NCI-H187 (cell line): Measurements from ENCODE around the gene PNMA8A.
"Not testable (repeated sequence)": the region's sequence is repeated elsewhere in the genome, so short reads cannot be mapped to it uniquely, and the experiment has no call there.

Experiments
- DNase-seq, 2 experiments: peaks; one replicate each; lab custom pipeline; 2025; lab: John Stamatoyannopoulos, UW

PNMA8A gene

GRCh38 chr19:46466536-46467196 is 4.7 kb downstream of the PNMA8A start:
- no peak for DNase-seq

GRCh38 chr19:46463516-46463915 is 7.8 kb downstream of the PNMA8A start:
- DNase-seq, result no peak

- DNase-seq, result no peak
Observed at GRCh38 chr19:46461537-46461936, 9.8 kb downstream of the PNMA8A start.

DNA sequence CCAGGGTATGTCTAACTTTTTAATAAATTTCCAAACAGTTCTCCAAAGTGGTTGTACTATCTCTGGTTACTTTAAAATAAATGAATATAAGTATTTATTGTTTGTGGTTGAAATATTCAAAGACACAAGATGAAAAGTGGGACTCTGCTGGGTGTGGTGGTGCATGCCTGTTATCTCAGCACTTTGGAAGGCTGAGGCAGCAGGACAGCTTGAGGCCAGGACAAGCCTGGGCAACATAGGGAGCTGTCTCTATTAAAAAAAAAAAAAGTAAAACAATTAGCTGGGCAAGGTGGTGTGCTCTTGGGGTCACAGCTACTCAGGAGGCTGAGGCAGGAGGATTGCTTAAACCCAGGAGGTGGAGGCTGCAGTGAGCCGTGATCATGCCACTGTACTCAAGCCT is 10.4 kb downstream of the PNMA8A start:
- DNase-seq, result no peak

- DNase-seq, result no peak
Observed at GRCh38 chr19:46460055-46460454, 11.3 kb downstream of the PNMA8A start.

DNA sequence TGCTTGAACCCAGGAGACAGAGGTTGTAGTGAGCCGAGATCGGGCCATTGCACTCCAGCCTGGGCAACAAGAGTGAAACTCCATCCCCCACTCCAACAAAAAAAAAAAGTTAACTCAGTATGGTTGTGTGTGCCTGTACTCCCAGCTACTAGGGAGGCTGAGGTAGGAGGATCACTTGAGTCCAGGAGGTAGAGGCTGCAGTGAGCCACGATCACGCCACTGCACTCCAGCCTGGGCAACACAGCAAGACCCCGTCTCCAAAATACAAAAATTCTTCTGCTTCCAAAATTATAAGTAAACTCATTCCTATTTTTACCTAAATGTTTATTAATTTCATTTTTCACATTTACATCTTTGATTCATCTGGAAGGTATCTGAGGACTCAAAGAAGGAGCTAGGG is 14.4 kb downstream of the PNMA8A start:
- no peak for DNase-seq

GRCh38 chr19:46454244-46454643 is 17.1 kb downstream of the PNMA8A start:
- DNase-seq, result no peak

DNA sequence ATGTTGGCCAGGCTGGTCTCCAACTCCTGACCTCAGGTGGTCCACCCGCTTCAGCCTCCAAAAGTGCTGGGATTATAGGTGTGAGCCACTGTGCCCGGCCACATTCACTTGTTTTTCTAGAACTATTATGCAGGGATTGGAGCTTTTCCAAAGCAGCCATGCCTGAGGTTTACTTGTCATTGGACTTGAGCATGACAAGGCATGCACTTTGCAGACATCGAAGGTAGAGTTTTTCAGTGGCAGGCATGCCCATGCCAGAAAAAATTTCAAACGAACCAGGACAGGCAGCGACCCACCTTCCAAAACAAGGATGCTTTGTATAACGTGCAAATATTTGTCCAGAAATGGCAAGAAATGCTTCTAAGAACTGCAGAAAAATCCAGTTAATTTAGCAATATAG is 17.7 kb downstream of the PNMA8A start:
- no peak for DNase-seq

DNA sequence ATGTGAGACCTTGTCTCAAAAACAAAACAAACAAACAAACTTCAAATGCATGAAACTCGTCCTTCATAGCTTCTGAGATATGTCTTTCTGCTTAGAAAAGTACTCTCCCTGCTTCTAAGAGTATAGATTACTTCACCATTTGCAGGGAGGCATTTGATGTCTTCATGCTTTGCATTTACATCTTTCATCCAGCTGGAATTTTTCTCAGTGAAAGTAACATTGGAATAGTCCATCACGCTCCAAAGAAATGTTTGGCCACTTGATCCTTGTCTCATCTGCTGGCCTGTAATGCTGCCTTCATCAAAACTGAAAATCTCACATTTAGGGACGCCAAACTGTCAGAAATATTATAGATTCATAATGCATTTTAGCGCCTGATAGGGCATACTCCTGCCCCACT is 19.2 kb downstream of the PNMA8A start:
- DNase-seq, result no peak

GRCh38 chr19:46451352-46451751 is 20.0 kb downstream of the PNMA8A start:
- no peak for DNase-seq

- DNase-seq, result no peak
Observed at GRCh38 chr19:46450737-46451136, 20.6 kb downstream of the PNMA8A start.

GRCh38 chr19:46449228-46449627 is 22.1 kb downstream of the PNMA8A start:
- no peak for DNase-seq

- no peak for DNase-seq
Observed at GRCh38 chr19:46448601-46449000, 22.8 kb downstream of the PNMA8A start.

- DNase-seq, result no peak
Observed at GRCh38 chr19:46447824-46448223, 23.5 kb downstream of the PNMA8A start.

DNA sequence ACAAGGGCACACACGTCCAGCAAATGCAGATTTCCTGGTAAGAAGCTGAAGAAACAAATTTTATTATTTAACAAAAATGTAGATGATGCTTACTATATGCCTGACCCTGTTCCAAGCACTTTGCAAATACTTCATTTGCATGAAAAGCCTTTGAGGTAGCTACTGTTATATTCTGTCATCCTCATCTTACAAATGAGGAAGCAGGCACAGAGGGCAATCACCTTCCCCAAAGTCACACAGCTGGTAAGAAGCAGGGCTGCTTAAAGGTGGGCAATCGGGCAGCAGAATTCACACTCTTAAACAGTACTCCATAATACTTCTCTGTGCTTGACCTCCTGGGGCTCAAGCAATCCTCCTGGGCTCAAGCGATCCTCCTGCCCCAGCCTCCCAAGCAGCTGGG is 24.4 kb downstream of the PNMA8A start:
- no peak for DNase-seq

GRCh38 chr19:46446021-46446420 is 25.3 kb downstream of the PNMA8A start:
- DNase-seq, result no peak

DNA sequence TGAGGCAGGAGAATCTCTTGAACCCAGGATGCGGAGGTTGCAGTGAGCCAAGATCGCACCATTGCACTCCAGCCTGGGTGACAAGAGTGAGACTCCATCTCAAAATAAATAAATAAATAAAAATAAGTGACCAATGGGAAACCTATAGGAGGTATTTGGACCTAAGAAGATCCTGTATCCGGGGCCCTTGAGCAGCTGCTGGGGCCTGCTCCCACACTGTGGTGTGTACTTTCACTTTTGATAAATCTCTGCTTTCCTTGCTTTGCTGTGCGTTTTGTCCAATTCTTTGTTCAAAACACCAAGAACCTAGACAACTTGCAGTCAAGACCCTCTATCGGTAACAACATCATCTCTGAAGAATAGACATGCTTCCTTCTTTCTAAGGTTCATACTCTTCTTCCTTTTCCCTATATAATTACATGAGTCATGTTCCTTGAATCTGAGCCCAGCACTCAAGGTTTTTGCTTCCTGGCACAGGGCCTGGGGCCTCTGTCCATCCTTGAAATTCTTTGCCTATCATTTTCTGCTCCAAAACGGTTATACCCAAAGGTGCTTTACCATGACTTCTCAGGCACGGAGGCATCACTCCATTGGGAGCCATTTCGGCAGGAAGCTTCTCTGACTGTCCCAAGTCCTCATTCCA is 28.4 kb downstream of the PNMA8A start:
- no peak for DNase-seq

GRCh38 chr19:46441866-46442265 is 29.5 kb downstream of the PNMA8A start:
- no peak for DNase-seq

GRCh38 chr19:46435689-46436088 is 35.7 kb downstream of the PNMA8A start:
- DNase-seq, result not testable (repeated sequence)

- DNase-seq, result no peak
Observed at GRCh38 chr19:46435009-46435408, 36.4 kb downstream of the PNMA8A start.

DNA sequence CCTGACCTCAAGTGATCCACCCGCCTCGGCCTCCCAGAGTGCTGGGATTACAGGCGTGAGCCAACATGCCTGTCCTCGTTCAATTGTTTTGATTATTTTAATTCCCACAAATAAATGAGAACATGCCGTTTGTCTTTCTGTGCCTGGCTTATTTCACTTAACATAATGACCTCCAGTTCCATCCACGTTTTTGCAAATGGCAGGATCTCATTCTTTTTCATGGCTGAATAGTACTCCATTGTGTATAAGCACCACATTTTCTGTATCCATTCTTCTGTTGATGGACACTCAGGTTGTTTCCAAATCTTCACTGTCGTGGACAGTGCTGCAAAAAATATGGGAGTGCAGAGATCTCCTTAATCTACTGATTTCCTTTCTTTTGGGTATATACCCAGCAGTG is 37.9 kb downstream of the PNMA8A start:
- DNase-seq, result not testable (repeated sequence)

DNA sequence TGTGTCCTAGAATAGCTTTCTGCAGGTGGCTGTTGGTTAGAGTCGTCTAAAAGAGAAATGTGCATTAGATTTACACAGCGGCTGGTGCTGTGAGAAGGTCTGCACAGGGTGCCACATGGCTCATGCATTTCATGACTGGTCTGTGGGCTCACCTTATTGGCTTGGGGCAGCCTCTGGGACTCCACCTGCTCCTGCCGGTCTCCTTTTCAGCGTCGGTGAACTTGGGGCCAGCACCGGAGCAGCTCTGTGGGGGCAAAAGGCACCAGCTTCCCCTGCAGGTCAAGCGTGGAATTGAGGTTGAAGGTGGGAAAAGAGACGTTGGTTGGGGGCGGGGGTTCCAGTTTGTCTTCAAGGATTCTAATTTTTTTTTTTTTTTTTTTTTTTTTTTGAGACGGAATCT is 39.5 kb downstream of the PNMA8A start:
- no peak for DNase-seq

- DNase-seq, result no peak
Observed at GRCh38 chr19:46429999-46430398, 41.4 kb downstream of the PNMA8A start.
